ENCODE data around the gene FRMD4B.

Gene FRMD4B

GRCh38 chr3:69321301-69322157, 64.4 kb downstream of the FRMD4B start:
- DNase-seq = no peak

- no peak for DNase-seq
These were observed 65.0 kb downstream of the FRMD4B start for GRCh38 chr3:69320871-69321271.

GRCh38 chr3:69319652-69320051, 66.2 kb downstream of the FRMD4B start:
- DNase-seq = no peak

- no peak for DNase-seq
These were observed 67.5 kb downstream of the FRMD4B start for GRCh38 chr3:69318410-69318809.

GRCh38 chr3:69313251-69313650, 72.6 kb downstream of the FRMD4B start:
- DNase-seq = no peak

GRCh38 chr3:69309814-69310213, 76.1 kb downstream of the FRMD4B start:
- DNase-seq = no peak

GRCh38 chr3:69306239-69307185, 79.4 kb downstream of the FRMD4B start:
- DNase-seq = no peak

GRCh38 chr3:69305011-69305410, 80.9 kb downstream of the FRMD4B start:
- no peak for DNase-seq

- no peak for DNase-seq
These were observed 81.5 kb downstream of the FRMD4B start for GRCh38 chr3:69304396-69304795.

- no peak for DNase-seq
These were observed 85.6 kb downstream of the FRMD4B start for GRCh38 chr3:69300296-69300695.

- no peak for DNase-seq
These were observed 86.5 kb downstream of the FRMD4B start for GRCh38 chr3:69299344-69299743.

GRCh38 chr3:69297501-69297900, 88.4 kb downstream of the FRMD4B start:
- no peak for DNase-seq

- no peak for DNase-seq
These were observed 88.9 kb downstream of the FRMD4B start for GRCh38 chr3:69296995-69297394.

- DNase-seq = no peak
These were observed 91.7 kb downstream of the FRMD4B start for GRCh38 chr3:69294014-69294766.

- no peak for DNase-seq
These were observed 92.8 kb downstream of the FRMD4B start for GRCh38 chr3:69292959-69293574.

GRCh38 chr3:69292185-69292584, 93.7 kb downstream of the FRMD4B start:
- DNase-seq = no peak

GRCh38 chr3:69290430-69290829, 95.5 kb downstream of the FRMD4B start:
- no peak for DNase-seq

- DNase-seq = no peak
These were observed 95.9 kb downstream of the FRMD4B start for GRCh38 chr3:69290006-69290405.

GRCh38 chr3:69288161-69288895, 97.6 kb downstream of the FRMD4B start:
- DNase-seq = no peak

- DNase-seq = no peak
These were observed 101.8 kb downstream of the FRMD4B start for GRCh38 chr3:69283913-69284611.

GRCh38 chr3:69283496-69283895, 102.4 kb downstream of the FRMD4B start:
- no peak for DNase-seq
